H1 (cell line): ENCODE results near the gene IFT27. TPM values are rescaled to one million over a fixed set of nuclear protein-coding genes. Genes with fewer than 3 reads are reported as not detected.

Source experiments
- CHD2 ChIP-seq: IDR thresholded peaks from 2 replicates; pipeline ENCODE4 v1.6.1; 2012; ENCODE audit warnings: low read length, improper control_type of control experiment
- CHD7 ChIP-seq: fragments of 300-600 bp; sonication (generic); IDR thresholded peaks from 2 replicates; pipeline ENCODE4 v1.7.1; 2012; ENCODE audit warnings: low read length, moderate library complexity, mild to moderate bottlenecking, inconsistent platforms; ENCODE audit not compliant: insufficient replicate concordance
- GABPA ChIP-seq: IDR thresholded peaks from 2 replicates; pipeline ENCODE4 v1.6.1; 2011; ENCODE audit warnings: mild to moderate bottlenecking, low read length, moderate library complexity, borderline replicate concordance; ENCODE audit not compliant: insufficient read depth
- KDM1A ChIP-seq: fragments of 200-600, 300-600 bp; sonication (generic); IDR thresholded peaks from 2 replicates; pipeline ENCODE4 v1.7.1; 2016; ENCODE audit warnings: mild to moderate bottlenecking, low read length, borderline replicate concordance
- SAP30 ChIP-seq: fragments of 300-600 bp; sonication (generic); IDR thresholded peaks from 2 replicates; pipeline ENCODE4 v1.7.1; 2012; ENCODE audit warnings: low read length, moderate library complexity, mild to moderate bottlenecking, inconsistent platforms; ENCODE audit not compliant: insufficient read depth, insufficient replicate concordance
- SP1 ChIP-seq: IDR thresholded peaks from 2 replicates; pipeline ENCODE4 v1.6.1; 2011; ENCODE audit warnings: low read depth, low read length
- SP2 ChIP-seq: IDR thresholded peaks from 2 replicates; pipeline ENCODE4 v1.6.1; 2012; ENCODE audit warnings: mild to moderate bottlenecking, low read length, inconsistent platforms
- TEAD4 ChIP-seq: IDR thresholded peaks from 2 replicates; pipeline ENCODE4 v1.6.1; 2012; ENCODE audit warnings: low read depth, low read length, inconsistent platforms, mixed read lengths
- polyA plus RNA-seq, 7 experiments: library from polyadenylated mRNA; depleted of rRNA in 3 of 7; stranded (reverse) in 5 of 7; unstranded in 2 of 7; fragments of >200 nt in 5 of 7; fragments of 200-250 nt in 2 of 7; gene quantifications; 1 replicate in 5 of 7; 2 replicates in 1 of 7; 4 replicates in 1 of 7; pipeline versions ENCODE4 v1.2.1 to v1.2.3, GENCODE V29; 2011 to 2013; ENCODE audit warnings: missing spikeins in 2 of 7, mixed read lengths in 2 of 7
- total RNA-seq: library from RNA; stranded (reverse); fragmentation: NEBNext Ultra II Directional; extraction: Animal tissue kit (Norgen Biotek cat#: 25700); gene quantifications from 2 replicates; pipeline ENCODE4 v1.2.1, GENCODE V29; 2021

IFT27 gene
- total and polyA plus RNA-seq, 2 of the 8 experiments (the other 6 are each of a cell fraction or from before 2014, with no cell fraction given) = 36.4 to 46.2 TPM

GRCh38 chr22:36746375-36746970, 29.4 kb downstream of the IFT27 start (continued):
- TF ChIP-seq CHD2 (no peak), SP2 (no peak), SP1 (no peak), CHD7 (no peak), SAP30 (no peak), KDM1A (no peak), GABPA (no peak), TEAD4 (no peak)
